Measurements from ENCODE around the gene CHSY3.

The CHSY3 gene

DNA sequence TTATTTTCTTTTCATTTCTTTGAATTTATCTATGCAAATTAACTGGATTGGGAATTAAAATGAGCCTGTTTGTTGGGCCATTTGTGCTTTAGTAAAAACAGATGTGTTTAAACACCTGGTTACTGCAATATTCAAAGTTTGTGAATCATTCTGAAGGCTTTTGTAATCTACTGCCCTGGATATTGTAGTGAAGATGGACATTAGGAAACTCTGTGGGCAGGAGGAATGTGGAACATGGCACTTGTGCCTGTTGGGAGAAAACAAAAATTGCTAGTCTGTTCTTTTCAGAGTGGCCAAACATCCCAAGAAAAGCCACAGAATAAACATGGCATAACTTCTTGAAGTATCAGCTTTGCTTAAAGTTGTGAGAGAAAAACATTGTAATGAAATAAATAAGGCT is 40.8 kb downstream of the CHSY3 start:
- TF ChIP-seq, protein P1, sequence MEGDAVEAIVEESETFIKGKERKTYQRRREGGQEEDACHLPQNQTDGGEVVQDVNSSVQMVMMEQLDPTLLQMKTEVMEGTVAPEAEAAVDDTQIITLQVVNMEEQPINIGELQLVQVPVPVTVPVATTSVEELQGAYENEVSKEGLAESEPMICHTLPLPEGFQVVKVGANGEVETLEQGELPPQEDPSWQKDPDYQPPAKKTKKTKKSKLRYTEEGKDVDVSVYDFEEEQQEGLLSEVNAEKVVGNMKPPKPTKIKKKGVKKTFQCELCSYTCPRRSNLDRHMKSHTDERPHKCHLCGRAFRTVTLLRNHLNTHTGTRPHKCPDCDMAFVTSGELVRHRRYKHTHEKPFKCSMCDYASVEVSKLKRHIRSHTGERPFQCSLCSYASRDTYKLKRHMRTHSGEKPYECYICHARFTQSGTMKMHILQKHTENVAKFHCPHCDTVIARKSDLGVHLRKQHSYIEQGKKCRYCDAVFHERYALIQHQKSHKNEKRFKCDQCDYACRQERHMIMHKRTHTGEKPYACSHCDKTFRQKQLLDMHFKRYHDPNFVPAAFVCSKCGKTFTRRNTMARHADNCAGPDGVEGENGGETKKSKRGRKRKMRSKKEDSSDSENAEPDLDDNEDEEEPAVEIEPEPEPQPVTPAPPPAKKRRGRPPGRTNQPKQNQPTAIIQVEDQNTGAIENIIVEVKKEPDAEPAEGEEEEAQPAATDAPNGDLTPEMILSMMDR (IDR thresholded peaks at IDR 0.05; ENCODE audit: extremely low read depth, missing control alignments) = no peak
- DNase-seq (ENCODE audit: low spot score) = no peak

DNA sequence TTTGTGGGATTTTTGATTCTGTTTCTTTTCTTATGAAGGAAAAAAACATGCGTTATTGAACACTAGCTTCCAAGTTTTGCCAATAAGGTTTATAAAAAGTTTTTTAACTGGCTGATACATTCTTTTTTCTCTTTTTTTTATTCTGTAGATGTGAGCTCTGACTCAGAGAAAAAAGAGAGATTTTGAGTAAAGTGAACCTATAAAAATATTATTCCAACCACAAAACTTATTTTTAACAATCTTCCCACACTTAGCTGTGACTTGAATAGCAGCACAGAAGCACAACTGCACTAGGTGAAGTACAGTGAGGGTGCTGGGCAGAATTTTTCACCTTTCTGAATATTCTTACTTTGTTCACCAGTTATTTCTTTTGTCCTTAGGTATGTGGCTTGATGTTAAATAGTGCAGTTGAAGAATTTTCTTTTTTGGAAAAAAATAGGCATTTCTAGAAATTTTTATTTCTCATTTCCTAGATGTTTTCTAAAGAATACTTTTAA is 41.6 kb downstream of the CHSY3 start:
- no peak for DNase-seq (ENCODE audit: low spot score)
- TF ChIP-seq, protein P1 (IDR thresholded peaks at IDR 0.05; ENCODE audit: extremely low read depth, missing control alignments) = no peak

DNA sequence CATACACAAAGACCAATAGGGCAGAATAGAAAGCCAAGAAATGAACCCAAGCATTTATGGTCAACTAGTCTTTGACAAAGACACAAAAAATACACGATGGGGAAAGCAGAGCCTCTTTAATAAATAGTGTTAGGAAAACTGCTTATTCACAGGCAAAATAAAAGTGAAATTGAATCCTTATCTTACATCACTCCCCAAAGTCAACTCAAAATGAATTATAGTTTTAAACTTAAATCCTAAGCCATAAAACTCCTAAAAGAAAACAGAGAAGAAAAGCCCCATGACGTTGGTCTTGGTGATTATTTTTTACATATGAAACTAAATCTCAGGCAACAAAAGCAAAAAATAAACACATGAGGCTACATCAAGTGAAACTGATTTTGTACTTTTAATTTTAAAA is 46.8 kb downstream of the CHSY3 start:
- TF ChIP-seq, protein P1 (IDR thresholded peaks at IDR 0.05; ENCODE audit: extremely low read depth, missing control alignments) = no peak
- DNase-seq (ENCODE audit: low spot score) = no peak

DNA sequence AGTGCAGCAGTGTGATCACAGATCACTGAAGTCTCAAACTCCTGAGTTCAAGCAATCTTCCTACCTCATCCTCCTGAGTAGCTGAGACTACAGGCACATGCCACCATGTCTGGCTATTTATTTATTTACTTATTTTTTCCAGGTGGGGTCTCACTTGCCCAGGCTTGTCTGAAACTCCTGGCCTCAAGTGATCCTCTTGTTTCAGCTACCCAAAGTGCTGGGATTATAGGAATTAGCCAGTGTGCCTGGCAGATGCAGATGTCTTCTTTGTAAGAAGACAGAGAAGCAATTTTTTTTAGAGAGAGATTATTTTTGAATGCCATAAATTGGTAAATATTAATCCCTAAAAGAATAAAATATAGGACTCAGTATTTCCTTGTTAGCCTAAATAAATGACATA is 54.3 kb downstream of the CHSY3 start:
- TF ChIP-seq, protein P1 (IDR thresholded peaks at IDR 0.05; ENCODE audit: extremely low read depth, missing control alignments) = no peak
- DNase-seq (ENCODE audit: low spot score) = no peak

DNA sequence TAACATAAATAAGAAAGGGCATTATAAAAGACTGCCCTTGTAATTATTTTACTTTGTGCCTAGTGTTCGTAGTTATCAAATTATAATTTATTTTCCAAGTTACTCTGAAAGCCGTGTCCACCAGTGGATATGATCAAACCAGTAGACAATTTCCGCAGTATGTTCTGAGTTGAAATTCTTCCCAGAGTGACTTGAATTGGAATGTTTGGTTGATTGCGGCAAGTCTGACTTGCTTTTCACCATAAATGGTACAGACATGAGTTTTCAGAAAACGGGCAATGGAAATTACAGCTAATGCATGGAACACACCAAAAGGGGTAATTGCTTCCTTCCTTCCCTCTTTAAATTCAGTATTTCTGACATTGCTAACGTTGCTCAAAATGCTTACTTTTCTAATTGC is 56.6 kb downstream of the CHSY3 start:
- no peak for DNase-seq (ENCODE audit: low spot score)
- TF ChIP-seq, protein P1 (IDR thresholded peaks at IDR 0.05; ENCODE audit: extremely low read depth, missing control alignments) = no peak

DNA sequence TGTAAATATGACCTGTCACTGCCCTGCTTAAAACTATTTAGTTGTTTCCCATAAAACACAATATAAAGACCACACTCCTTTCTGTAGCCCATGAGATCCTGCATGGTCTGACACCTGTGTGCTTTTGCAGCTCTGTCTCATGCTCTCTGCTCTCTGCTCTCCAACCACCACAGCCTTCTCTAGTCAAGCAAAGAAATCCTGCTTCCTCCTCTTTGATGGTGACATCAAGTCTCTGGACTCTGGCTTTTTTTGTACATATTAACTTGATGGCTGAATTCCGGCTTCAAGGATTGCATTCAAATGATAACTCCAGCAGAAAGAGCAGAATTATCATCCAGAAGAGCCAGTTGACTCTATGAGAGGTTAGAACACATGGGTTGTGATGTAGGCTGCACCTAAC is 58.2 kb downstream of the CHSY3 start:
- no peak for DNase-seq (ENCODE audit: low spot score)
- TF ChIP-seq, protein P1 (IDR thresholded peaks at IDR 0.05; ENCODE audit: extremely low read depth, missing control alignments) = no peak

DNA sequence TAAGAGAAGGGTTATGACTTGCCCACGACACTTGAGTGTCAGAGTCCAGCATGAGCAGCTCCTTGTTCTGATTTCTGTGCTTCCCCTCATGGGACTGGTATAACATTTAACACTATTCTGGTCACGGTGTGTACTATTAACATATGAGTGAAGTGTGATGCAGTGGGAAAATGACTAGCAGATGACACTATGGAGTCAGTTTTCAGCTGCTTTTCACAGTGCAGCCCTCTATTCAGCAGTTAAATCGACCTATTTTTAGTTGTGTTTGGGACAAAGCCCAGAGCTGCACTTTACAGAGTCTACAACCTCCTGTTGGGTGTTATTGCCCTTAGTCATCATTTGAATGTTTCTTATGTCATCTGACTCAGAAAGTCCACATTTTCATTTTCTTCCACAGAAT is 59.1 kb downstream of the CHSY3 start:
- no peak for DNase-seq (ENCODE audit: low spot score)
- TF ChIP-seq, protein P1 (IDR thresholded peaks at IDR 0.05; ENCODE audit: extremely low read depth, missing control alignments) = no peak
